GM12874 (cell line): ENCODE results near the gene TBC1D7.

Source experiments
- TF ChIP-seq, protein P1 (sequence below): IDR thresholded peaks from 2 replicates; pipeline ENCODE4 v1.5.1; 2011; ENCODE audit warnings: low read depth, mild to moderate bottlenecking, control low read depth, low read length, moderate library complexity; ENCODE audit not compliant: insufficient read depth

TBC1D7 gene

DNA sequence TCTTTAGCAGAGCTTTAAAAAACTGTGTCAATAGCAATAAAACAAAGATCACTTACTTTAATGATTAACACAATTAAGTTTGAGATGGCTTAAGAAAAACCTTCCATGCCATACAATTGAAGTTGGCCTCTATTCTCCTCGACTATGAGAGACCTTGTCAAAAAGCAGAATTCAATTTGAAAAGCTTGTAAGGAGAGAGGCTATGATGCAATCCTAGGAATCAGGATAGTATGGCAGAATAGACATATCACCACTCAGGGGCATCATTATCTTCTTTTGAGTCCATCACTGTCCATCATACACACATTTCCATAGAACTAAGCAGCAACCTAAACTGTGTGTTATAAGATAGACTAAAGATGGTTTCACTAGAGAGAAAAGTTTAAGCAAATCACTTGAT, 17.2 kb downstream of the TBC1D7 start:
- TF ChIP-seq, protein P1, sequence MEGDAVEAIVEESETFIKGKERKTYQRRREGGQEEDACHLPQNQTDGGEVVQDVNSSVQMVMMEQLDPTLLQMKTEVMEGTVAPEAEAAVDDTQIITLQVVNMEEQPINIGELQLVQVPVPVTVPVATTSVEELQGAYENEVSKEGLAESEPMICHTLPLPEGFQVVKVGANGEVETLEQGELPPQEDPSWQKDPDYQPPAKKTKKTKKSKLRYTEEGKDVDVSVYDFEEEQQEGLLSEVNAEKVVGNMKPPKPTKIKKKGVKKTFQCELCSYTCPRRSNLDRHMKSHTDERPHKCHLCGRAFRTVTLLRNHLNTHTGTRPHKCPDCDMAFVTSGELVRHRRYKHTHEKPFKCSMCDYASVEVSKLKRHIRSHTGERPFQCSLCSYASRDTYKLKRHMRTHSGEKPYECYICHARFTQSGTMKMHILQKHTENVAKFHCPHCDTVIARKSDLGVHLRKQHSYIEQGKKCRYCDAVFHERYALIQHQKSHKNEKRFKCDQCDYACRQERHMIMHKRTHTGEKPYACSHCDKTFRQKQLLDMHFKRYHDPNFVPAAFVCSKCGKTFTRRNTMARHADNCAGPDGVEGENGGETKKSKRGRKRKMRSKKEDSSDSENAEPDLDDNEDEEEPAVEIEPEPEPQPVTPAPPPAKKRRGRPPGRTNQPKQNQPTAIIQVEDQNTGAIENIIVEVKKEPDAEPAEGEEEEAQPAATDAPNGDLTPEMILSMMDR: no peak

GRCh38 chr6:13308332-13308731, 20.0 kb downstream of the TBC1D7 start:
- TF ChIP-seq, protein P1: no peak

- TF ChIP-seq, protein P1: no peak
These were observed 20.8 kb downstream of the TBC1D7 start for GRCh38 chr6:13307508-13307995.

DNA sequence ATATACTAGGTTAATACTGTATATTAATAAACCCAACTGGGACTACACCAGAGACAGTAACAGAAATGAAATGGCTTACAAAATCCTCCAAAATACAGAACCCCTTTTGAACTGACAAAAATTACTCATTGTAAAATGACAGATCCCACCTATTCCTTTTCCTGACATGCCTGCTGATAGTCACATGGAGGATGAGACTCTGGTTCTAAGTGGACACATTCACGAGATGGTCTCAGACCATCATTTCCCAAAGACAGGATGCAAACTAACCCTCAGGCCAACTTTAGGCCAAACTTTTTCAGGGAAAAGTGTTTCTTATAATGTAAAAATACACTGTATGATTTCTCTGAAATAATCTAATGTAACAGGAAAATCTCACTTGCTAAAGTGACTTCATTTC, 22.5 kb downstream of the TBC1D7 start:
- TF ChIP-seq, protein P1: no peak

DNA sequence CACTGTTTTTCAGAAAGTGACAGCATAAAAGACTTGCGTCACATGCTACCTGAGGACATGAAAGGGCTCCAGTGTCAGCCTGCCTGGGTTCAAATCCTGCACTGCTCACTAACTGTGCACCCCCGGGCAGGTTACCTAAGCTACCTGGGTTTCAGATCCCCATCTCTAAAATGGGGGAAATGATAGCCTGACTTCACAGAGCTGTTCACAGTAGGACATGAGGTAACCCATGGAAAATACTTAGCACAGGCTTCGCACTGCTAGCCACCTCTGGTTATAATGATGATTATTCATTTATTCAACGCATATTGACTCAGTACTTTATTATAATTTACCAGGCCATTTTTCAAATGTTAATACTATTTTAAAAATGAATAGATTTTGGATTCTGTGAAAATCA, 23.0 kb downstream of the TBC1D7 start:
- TF ChIP-seq, protein P1: no peak

DNA sequence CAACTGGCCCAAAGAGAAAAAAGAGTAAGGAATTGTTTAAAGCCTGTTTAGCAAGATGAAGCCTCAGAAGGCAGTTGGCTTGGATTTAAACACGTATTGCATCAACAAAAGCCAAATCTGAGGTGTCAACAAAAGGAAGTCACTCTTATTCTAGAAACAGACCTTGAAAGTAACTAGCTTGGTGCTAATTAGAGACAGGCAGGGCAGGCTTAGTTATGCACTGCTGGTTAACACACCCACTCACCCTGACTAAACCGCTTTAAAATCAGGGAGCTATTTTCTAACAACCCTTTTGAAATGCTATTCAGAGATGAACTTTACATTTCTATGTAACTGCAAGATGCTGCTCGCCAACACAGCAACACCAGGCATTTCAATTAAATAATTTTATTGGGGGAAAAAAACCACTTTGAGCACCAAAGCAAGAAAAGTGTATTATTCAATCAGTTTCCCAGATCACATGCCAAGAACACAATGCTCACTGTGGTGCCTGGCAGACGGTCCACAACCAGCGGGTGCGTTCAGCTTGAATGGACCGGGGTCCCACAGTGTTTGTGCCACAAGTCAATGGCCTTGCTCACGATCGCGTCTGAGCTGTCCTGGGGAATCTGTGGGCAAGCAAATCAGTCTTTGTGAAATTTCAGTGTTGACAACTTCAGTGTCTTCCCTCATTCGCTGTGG, 23.6 kb downstream of the TBC1D7 start:
- TF ChIP-seq, protein P1: no peak

- TF ChIP-seq, protein P1: no peak
These were observed 24.2 kb downstream of the TBC1D7 start for GRCh38 chr6:13304101-13304500.
